Activated T-cell treated with anti-CD3 and anti-CD28 coated beads for 48 hours (primary cell): Measurements from ENCODE around the gene ACADSB.

ENCODE experiments used
- DNase-seq: peaks from one replicate; pipeline ENCODE4 v3.0.0-alpha.2; 2020; ENCODE audit warnings: low read depth

The ACADSB gene

GRCh38 chr10:123042708-123043408 is 34.1 kb downstream of the ACADSB start:
- DNase-seq = no peak

DNA sequence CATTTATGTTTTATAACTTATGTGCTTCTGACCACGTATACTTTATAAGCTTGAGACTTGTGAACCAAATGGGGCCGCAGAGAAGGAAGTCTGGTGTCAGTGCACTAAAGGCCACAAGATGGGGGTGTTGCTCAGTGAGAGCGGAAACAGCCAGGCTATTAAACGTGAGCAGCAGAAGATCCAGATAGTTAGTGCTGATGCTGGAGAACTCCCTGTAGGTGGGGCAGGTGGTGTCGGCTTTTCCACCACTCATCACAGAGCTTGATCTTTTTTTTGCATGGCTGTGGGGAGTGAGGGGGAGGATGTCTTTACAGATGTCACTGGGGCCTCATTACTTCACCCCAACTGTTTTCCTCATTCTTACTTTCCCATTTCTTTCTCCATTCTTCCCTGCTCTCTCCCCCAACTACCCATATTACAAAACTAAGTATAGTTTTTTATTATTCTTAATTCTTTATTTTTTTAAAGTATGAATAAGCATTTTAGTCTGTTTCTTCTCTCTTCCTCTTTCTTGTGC is 34.7 kb downstream of the ACADSB start:
- DNase-seq = peak; percentile 6

DNA sequence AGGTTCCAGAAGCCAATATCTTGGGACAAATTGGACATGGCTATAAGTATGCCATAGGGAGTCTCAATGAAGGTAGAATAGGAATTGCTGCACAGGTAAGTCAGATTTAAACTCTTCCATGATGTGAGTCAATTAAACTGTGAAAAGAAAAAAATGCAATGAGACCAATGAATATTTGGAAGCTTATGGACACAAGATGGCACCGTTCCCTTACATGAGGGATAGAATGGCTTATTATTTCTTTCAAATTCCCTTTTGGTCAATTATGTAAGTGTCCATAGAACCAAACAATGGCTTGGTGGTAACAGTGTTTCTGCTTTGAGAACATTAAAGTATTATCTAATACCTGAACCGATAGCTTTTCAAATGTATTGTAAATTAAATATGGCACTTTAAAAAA is 35.6 kb downstream of the ACADSB start:
- DNase-seq = no peak

- DNase-seq = no peak
Measured at GRCh38 chr10:123045961-123046731, 37.3 kb downstream of the ACADSB start.

- DNase-seq = no peak
Measured at GRCh38 chr10:123057968-123058367, 49.2 kb downstream of the ACADSB start.

DNA sequence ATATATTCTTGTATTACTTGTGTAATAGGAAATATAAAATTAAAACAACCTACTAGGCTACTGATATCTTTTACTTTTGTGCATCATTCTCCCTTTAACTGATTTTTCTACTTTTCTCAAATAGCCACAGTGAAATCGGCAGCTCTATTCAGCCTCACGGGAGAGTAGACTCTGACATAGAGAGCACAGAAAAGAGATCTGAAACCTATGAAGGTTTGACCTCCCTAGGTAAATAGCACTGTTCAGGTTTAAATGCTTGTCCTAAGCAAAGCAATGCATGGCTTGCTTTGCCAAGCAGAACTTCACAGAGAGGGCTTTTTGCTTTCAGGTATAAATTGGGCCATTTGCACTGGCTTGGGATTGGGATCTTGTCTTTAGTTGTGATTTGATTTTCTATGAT is 53.1 kb downstream of the ACADSB start:
- no peak for DNase-seq

DNA sequence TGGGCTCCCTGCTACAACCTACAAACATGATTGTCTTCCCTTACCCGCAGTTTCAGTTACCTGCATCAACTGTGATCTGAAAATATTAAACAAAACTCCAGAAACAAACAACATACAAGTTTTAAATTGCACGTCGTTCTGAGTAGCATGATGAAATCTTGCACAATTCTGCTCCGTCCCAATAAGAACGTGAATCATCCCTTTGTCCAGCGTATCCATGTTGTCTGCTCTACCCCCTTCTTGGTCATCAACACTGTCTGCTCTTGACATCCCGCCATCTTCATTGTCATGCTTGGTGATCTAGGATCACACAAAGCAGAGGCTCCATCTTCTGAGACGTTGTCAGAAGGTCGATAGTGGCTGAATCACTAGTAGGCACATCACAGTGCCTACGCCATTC is 53.9 kb downstream of the ACADSB start:
- no peak for DNase-seq

DNA sequence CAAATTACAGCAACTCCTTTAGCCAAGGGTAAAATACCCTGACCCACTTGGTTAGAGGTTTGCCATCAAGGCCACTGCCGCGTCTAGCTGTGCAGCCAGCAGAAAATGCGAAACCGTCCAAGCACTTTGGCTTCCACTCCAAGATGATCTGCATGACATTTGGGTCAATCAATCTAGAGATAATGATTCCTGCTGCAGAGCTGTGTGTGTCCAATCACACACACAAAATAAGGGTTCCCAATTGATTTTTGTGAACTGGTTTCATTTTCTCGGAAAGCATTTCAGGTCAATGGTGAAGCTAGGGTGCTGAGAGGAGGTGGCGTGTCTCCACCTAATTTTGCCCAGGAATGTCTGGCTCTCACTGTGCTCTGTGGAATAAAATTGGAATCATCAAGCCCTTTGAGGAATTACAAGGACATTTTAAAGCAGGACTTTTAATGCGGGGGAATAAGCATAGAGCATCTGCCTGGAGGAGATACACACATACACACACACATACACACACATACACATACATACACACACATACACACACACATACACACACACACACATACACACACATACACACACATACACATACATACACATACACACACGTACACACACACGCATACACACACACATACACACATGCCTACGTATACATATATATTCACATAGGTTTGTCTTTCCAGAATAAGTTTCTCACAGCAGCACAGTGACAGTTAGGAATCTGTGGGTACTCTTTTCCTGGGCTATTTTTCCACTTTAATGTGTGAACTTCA is 59.5 kb downstream of the ACADSB start:
- no peak for DNase-seq

DNA sequence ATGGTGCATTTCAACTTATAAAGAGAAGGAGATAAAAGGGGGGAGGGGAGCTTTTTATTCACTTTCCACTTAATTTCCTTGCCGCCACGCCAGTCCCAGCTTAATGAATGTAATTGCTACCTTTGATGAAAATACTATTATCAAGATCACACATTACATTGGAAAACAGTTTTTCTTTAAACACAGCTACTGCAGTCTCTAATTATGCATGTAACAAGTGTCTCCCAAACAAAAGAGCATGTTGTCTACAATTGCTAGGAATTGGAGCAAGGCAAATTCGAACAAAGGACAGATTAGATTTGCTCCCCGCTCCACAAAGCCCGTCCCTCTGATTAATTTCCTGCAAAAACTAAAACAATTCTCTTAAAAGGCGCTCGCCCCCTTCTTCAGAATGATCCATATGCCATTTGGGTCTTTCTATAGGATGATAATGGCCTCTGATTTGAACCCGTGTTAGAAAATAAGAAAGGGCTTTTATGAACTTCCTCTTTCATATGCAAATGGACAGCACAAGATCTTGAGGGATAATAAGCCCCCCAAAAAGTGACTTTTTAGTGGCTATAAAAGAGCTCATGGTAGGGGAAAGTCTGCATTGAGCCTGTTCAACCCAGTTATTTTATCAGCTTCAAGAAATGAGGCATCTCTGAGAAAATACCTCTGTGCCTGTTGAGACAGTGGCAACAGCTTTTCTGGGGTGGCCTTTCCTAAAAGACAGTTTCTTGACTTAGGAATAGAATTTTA is 60.6 kb downstream of the ACADSB start:
- DNase-seq = no peak

- no peak for DNase-seq
Measured at GRCh38 chr10:123073187-123073586, 64.4 kb downstream of the ACADSB start.

- no peak for DNase-seq
Measured at GRCh38 chr10:123074215-123074614, 65.4 kb downstream of the ACADSB start.

DNA sequence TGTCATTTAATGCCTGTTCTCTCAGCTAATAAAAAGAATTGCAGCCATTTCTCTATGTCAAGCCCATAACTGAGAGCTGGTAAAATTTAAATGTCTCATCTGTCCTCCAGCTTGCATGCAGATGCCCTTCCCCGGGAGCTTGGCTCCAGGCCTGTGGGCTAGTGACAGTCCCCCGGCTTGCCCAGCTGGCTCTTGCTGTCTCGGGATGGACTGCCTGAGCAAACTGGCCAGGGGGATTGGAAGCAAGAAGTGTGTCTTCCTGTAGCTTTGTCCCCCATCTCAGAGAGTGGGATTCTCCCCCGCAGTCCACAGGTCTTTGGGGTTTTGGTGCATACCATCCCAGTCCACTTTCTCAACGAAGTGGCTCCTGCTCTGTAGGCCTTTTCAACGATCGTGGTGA is 73.1 kb downstream of the ACADSB start:
- DNase-seq = no peak

- no peak for DNase-seq
Measured at GRCh38 chr10:123083811-123084210, 75.0 kb downstream of the ACADSB start.

DNA sequence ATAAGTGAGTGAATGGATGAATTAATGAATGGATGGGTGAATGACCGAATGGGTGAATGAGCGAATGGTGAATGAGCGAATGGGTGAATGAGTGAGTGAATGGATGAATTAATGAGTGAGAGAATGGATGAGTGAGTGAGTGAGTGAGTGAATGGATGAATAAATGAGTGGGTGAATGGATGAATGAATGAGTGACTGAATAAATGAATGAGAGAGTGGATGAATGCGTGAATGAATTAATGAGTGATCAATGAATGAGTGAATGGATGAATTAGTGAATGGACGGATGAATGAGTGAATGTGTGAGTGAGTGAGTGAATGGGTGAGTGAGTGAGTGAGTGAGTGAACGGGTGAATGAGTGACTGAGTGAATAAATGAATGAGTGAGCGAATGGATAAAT is 77.5 kb downstream of the ACADSB start:
- no peak for DNase-seq

GRCh38 chr10:123087348-123087747 is 78.5 kb downstream of the ACADSB start:
- DNase-seq = no peak

- no peak for DNase-seq
Measured at GRCh38 chr10:123087786-123088185, 79.0 kb downstream of the ACADSB start.

GRCh38 chr10:123092635-123093414 is 84.0 kb downstream of the ACADSB start:
- no peak for DNase-seq

GRCh38 chr10:123093489-123093888 is 84.7 kb downstream of the ACADSB start:
- DNase-seq = no peak

- DNase-seq = no peak
Measured at GRCh38 chr10:123096452-123096851, 87.6 kb downstream of the ACADSB start.

DNA sequence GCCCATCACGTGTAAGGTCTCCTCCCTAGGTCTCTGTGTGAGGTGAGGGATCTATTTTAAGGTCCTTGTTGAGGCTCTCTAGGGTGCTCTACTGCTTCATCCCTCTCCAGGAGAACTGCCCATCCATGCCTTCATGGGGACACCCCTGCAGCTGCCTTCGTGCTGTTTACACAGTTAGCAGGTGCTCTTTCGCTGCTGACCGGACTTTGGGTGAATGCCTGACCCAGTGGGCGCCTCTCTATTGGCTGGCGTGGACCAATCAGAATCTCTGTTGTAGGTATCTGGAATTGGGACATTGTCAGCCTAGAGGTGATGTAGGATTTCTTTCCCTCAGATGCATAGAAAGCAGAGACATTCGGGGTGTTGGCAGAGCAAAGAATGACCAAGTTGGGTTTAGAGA is 88.2 kb downstream of the ACADSB start:
- DNase-seq = no peak
